Upper lobe of right lung (tissue), 1 donor: ENCODE data around the gene ZNF724. TPM values are rescaled to one million over a fixed set of nuclear protein-coding genes. Genes with fewer than 3 reads are reported as not detected.

Experiments used
- ATAC-seq: fragments of 200-7000 bp; cut with Tn5 transposase; one replicate; pipeline ENCODE4 v1.9.1; 2020; ENCODE audit warnings: mild to moderate bottlenecking, moderate library complexity
- DNase-seq: peaks from one replicate; pipeline ENCODE4 v3.0.0-alpha.2; 2020
- H3K27ac ChIP-seq: fragments of 200-600 bp; one replicate; pipeline ENCODE4 v1.8.0; 2022
- H3K27me3 ChIP-seq: fragments of 200-600 bp; one replicate; pipeline ENCODE4 v1.8.0; 2022; ENCODE audit warnings: mild to moderate bottlenecking
- H3K36me3 ChIP-seq: fragments of 200-600 bp; one replicate; pipeline ENCODE4 v1.8.0; 2022
- H3K4me1 ChIP-seq: fragments of 200-600 bp; one replicate; pipeline ENCODE4 v1.8.0; 2022
- H3K4me3 ChIP-seq: fragments of 200-600 bp; one replicate; pipeline ENCODE4 v1.8.0; 2022; ENCODE audit warnings: mild to moderate bottlenecking
- H3K9me3 ChIP-seq: fragments of 200-600 bp; one replicate; pipeline ENCODE4 v1.8.0; 2022
- intact Hi-C: fragments of 100-400 bp; cut with DNase I; formaldehyde crosslinking; loops from one replicate; pipeline ENCODE4 v1.11.0; 2022
- total RNA-seq: library from RNA; stranded (reverse); fragmentation: NEBNext Ultra II Directional; extraction: Animal tissue kit (Norgen Biotek cat#: 25700); gene quantifications from one replicate; pipeline ENCODE4 v1.2.1, GENCODE V29; 2021
- TF ChIP-seq, protein P1 (sequence below): fragments of 200-600 bp; IDR thresholded peaks from one replicate; pipeline ENCODE4 v1.8.0; 2022; ENCODE audit warnings: antibody characterized with exemption
- donor health status: DM: no; HTN: yes; CAD: no; lungs with severe emphysema.

Gene ZNF724
- total RNA-seq, 1 donor from 2014 or later, result 2.3 TPM

DNA sequence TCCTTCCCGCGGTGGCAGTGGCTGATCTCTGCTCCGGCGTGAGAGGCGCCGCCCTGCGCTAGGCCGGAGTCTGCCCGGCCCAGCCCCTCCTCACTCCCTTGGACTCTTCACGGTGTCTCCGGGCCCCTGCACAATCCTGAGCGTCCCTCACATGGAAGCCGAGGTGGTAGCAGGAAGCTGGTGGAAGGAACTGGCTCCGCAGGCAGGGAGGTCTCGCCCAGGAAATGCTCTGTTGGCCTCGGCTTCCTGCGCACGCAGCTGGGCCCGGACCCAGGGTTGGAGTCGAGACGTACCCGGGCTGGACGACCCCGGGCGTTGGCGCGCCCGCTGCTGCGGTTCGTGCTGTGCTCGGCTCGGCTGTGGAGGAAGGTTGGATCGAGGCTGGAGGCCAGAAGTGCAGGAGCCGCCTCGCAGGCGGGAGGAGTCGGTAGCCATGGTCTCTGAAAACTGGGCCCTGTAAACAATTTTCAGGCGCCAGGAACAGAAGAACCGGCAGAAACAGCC is 46.3 kb downstream of the ZNF724 start:
- Histone ChIP-seq H3K27ac (no peak overlapping the region), H3K4me1 (no peaks in the 10 kb centered on the region), H3K36me3 (no peaks in the 10 kb centered on the region), H3K4me3 (peak overlapping the region; percentile 14), H3K27me3 (no peaks in the 10 kb centered on the region), H3K9me3 (peaks cover 4% of the 10 kb centered on the region)
- intact Hi-C loops, result no loop called here
- no peak for DNase-seq
- TF ChIP-seq, protein P1, sequence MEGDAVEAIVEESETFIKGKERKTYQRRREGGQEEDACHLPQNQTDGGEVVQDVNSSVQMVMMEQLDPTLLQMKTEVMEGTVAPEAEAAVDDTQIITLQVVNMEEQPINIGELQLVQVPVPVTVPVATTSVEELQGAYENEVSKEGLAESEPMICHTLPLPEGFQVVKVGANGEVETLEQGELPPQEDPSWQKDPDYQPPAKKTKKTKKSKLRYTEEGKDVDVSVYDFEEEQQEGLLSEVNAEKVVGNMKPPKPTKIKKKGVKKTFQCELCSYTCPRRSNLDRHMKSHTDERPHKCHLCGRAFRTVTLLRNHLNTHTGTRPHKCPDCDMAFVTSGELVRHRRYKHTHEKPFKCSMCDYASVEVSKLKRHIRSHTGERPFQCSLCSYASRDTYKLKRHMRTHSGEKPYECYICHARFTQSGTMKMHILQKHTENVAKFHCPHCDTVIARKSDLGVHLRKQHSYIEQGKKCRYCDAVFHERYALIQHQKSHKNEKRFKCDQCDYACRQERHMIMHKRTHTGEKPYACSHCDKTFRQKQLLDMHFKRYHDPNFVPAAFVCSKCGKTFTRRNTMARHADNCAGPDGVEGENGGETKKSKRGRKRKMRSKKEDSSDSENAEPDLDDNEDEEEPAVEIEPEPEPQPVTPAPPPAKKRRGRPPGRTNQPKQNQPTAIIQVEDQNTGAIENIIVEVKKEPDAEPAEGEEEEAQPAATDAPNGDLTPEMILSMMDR, result no peak
- peak; percentile 32 for ATAC-seq

- peaks cover 5% of the 10 kb centered on the region for H3K9me3 ChIP-seq
- no peak for ATAC-seq
Measured at GRCh38 chr19:23190341-23190740, 59.9 kb downstream of the ZNF724 start.

DNA sequence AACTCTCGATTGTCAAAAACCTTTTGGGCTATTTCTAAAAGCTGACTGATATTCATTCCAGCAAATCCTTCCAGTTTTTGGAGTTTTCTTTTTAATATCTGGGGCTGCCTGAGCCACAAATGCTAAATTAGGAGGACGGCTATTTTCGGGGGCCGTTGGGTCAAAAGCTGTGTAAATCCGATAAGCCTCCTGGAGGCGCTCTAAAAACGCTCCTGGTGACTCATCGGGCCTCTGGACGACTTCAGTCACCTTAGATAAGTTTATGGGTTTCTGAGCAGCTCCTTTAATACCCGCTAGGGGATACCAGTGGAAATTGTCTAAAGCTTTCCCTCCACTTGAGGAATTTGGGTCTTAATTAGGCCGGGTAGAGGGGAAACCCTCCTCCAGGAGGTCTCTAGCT is 66.9 kb downstream of the ZNF724 start:
- Histone ChIP-seq H3K27ac (no peak overlapping the region), H3K27me3 (no peaks in the 10 kb centered on the region), H3K4me3 (no peak overlapping the region), H3K36me3 (no peaks in the 10 kb centered on the region), H3K9me3 (peaks cover 3% of the 10 kb centered on the region), H3K4me1 (no peaks in the 10 kb centered on the region)
- DNase-seq, result no peak
- no peak for ATAC-seq
- intact Hi-C loops, result no loop called here
- TF ChIP-seq, protein P1, result no peak

More at GRCh38 chr19:23190341-23190740, 59.9 kb downstream of the ZNF724 start:
- H3K27ac ChIP-seq, result no peak overlapping the region
- H3K27me3 ChIP-seq, result no peaks in the 10 kb centered on the region
- no peak for DNase-seq
- intact Hi-C loops, result no loop called here
- no peaks in the 10 kb centered on the region for H3K4me1 ChIP-seq
- TF ChIP-seq, protein P1, result no peak
- H3K4me3 ChIP-seq, result no peak overlapping the region
- H3K36me3 ChIP-seq, result no peaks in the 10 kb centered on the region

Other genes with a start within 250 kb of the ZNF724 start
- gene ZNF728, start 247.2 kb downstream of the ZNF724 start, total RNA-seq, result 0.96 TPM
- 0.81 TPM for gene ZNF730, start 133.4 kb downstream of the ZNF724 start, total RNA-seq
- 49.7 TPM for gene ZNF91, start 145.1 kb upstream of the ZNF724 start, total RNA-seq